GM21529 (cell line): ENCODE measurements around the gene RALGPS2.
A peak's percentile ranks its signal among the peaks of the same experiment; 100 is the strongest.

Experiments
- ATAC-seq: cut with Tn5 transposase; IDR thresholded peaks from one replicate; pipeline ENCODE4 v1.9.1; 2021; ENCODE audit not compliant: unreplicated experiment

Gene RALGPS2

GRCh38 chr1:178916448-178917174 is 191.6 kb downstream of the RALGPS2 start:
- no peak for ATAC-seq

- ATAC-seq: no peak
Observed at GRCh38 chr1:178918308-178918707, 193.3 kb downstream of the RALGPS2 start.

DNA sequence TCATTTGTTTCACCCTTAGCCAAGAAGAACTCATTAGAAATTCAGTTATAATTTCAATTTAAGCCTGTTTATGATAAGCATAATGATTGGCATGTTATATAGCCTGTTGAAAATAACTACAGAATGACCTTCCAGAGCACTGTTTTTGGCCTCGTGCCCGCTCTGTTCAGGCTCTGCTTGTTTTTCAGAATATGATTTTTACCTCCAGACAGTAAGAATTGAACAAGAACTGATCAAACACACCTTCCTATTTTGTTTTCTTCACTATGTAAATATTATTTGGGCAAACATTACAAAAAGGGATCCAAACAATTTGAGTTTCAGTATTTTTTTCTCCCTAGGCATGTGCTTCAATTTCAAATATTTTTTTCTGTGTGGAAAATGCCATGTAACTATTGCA is 193.9 kb downstream of the RALGPS2 start:
- no peak for ATAC-seq

- ATAC-seq: no peak
Observed at GRCh38 chr1:178919581-178919980, 194.5 kb downstream of the RALGPS2 start.

GRCh38 chr1:178921499-178921898 is 196.5 kb downstream of the RALGPS2 start:
- peak; percentile 67 for ATAC-seq

DNA sequence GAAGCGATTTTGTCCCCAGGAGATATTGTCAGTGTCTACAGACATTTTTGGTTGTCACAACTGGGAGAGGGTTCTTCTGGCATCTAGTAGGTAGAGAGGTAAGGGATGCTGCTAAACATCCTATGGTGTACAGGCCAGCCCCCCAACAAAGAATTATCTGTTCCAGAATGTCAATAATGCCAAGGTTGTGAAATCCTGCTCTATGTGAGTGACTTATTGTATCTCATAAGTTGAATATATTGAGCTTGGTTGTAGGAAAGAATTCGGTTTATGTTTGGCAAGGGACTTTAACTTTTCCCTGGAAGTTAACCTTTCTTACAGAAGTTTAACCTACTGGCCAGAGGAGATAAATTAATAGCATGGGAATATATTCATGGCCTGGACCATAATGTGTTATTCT is 198.5 kb downstream of the RALGPS2 start:
- ATAC-seq: no peak

- no peak for ATAC-seq
Observed at GRCh38 chr1:178926046-178926445, 201.0 kb downstream of the RALGPS2 start.

- ATAC-seq: no peak
Observed at GRCh38 chr1:178927003-178927402, 202.0 kb downstream of the RALGPS2 start.

GRCh38 chr1:178928041-178928440 is 203.0 kb downstream of the RALGPS2 start:
- ATAC-seq: no peak

- ATAC-seq: no peak
Observed at GRCh38 chr1:178928976-178929375, 203.9 kb downstream of the RALGPS2 start.

- ATAC-seq: no peak
Observed at GRCh38 chr1:178931858-178932551, 207.0 kb downstream of the RALGPS2 start.

- no peak for ATAC-seq
Observed at GRCh38 chr1:178932552-178932906, 207.5 kb downstream of the RALGPS2 start.

GRCh38 chr1:178933105-178933561 is 208.1 kb downstream of the RALGPS2 start:
- ATAC-seq: no peak

- no peak for ATAC-seq
Observed at GRCh38 chr1:178933709-178934490, 208.9 kb downstream of the RALGPS2 start.

DNA sequence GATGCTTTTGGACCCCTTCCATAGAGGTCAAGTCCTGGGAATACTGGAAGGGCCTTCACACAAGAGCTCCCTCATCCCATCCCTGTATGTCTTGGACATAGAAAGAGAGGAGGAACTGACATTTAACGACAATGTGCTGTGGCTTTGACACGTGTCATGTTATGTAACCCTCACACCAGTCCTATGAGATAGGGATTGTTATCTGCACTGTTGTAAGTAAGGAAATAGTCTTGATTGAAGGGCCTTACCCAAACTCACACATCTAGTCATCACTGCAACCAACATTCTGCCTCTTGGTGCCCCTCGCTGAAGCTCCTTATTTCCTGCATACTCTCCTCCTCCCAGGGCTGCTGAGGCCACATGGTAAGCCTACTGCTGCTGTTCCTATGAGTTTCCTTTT is 209.5 kb downstream of the RALGPS2 start:
- no peak for ATAC-seq

- ATAC-seq: no peak
Observed at GRCh38 chr1:178935610-178936009, 210.6 kb downstream of the RALGPS2 start.

DNA sequence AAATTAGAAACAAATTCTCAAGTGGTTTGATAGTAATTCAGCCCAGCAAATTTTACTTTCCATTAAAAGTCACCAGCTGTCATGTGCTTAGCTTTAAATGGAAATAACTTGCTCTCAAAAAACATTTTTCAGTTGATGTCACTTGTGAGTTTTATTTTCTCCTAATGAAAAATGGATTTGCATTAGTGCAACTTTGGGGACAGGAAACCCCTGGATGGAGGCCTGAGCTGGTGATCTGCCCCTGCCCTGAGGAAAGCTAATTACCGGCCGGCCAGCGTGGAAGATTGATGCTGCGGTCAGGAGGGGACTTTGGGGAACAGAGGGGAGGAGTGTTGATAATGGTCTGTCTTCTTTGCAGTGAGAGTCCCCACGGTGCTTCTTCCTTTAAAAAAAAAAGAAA is 212.7 kb downstream of the RALGPS2 start:
- no peak for ATAC-seq

- no peak for ATAC-seq
Observed at GRCh38 chr1:178938101-178938958, 213.3 kb downstream of the RALGPS2 start.

- ATAC-seq: no peak
Observed at GRCh38 chr1:178938959-178939317, 213.9 kb downstream of the RALGPS2 start.

DNA sequence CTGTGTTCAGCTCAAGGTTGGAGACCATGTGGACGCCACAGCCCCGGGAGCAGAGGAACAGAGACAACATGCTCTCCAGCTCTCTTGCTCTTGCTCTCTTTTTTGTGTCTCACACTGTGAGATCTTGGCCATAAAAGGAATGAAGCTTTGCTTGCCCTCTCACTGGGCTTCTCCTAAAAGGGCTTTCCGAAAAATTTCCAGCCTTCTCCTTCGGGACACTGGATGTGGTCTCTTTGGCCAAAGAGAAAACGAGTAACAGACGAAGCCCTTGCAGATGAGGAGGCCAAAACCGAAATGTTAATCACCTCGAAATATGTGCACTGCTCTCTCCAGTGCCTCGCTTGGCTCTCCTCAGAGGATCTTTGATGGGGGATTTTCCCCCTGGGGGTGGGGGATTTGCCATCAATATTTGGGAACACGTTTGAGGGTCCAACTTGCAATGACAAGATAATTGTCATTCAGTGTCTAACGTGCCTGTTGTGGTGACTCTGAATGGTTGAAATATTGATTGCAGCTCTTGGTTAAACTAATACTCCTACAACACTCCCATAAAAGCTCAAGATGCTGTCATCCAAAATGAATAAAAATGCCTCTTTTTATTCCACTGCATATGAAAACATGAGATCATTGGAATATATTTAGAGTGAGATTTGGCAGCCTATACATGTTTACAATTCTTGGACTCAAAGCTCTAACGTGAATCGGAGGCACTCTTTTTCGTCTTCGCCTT is 214.5 kb downstream of the RALGPS2 start:
- no peak for ATAC-seq
